COLO829 (cell line): ENCODE measurements around the gene WASHC2A.
"Not testable (repeated sequence)": the region's sequence is repeated elsewhere in the genome, so short reads cannot be mapped to it uniquely, and the experiment has no call there.

Source experiments
- DNase-seq: peaks from one replicate; pipeline ENCODE4 v3.0.0; 2012; ENCODE audit warnings: low spot score

The WASHC2A gene, protein sequence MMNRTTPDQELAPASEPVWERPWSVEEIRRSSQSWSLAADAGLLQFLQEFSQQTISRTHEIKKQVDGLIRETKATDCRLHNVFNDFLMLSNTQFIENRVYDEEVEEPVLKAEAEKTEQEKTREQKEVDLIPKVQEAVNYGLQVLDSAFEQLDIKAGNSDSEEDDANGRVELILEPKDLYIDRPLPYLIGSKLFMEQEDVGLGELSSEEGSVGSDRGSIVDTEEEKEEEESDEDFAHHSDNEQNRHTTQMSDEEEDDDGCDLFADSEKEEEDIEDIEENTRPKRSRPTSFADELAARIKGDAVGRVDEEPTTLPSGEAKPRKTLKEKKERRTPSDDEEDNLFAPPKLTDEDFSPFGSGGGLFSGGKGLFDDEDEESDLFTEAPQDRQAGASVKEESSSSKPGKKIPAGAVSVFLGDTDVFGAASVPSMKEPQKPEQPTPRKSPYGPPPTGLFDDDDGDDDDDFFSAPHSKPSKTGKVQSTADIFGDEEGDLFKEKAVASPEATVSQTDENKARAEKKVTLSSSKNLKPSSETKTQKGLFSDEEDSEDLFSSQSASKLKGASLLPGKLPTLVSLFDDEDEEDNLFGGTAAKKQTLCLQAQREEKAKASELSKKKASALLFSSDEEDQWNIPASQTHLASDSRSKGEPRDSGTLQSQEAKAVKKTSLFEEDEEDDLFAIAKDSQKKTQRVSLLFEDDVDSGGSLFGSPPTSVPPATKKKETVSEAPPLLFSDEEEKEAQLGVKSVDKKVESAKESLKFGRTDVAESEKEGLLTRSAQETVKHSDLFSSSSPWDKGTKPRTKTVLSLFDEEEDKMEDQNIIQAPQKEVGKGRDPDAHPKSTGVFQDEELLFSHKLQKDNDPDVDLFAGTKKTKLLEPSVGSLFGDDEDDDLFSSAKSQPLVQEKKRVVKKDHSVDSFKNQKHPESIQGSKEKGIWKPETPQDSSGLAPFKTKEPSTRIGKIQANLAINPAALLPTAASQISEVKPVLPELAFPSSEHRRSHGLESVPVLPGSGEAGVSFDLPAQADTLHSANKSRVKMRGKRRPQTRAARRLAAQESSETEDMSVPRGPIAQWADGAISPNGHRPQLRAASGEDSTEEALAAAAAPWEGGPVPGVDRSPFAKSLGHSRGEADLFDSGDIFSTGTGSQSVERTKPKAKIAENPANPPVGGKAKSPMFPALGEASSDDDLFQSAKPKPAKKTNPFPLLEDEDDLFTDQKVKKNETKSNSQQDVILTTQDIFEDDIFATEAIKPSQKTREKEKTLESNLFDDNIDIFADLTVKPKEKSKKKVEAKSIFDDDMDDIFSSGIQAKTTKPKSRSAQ (N-terminal part only)

GRCh38 chr10:50067546-50068351 is at the start of gene WASHC2A:
TSS of gene WASHC2A (plus strand) at chr10:50067954. CDS start at chr10:50068006, 52 bp downstream.
- not testable (repeated sequence) for DNase-seq

GRCh38 chr10:50019279-50019678 is 48.5 kb upstream of the WASHC2A start:
- DNase-seq: not testable (repeated sequence)

GRCh38 chr10:50020451-50021024 is 47.2 kb upstream of the WASHC2A start:
- DNase-seq: not testable (repeated sequence)

DNA sequence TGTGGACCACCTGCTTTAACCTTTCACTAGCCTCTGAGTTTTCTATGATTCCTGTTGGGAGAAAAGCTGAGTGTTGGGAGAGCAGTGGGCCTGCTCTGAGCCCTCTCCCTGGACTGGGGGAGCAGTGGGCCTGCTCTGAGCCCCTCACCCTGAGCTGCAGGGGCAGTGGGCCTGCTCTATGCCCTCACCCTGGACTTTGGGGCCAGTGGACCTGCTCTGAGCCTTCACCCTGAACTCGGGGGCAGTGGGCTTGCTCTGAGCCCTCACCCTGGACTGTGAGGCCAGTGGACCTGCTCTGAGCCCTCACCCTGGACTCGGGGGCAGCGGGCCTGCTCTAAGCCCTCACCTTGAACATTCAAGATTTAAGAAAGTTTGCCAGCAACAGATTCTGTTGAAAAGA is 46.1 kb upstream of the WASHC2A start:
- no peak for DNase-seq

DNA sequence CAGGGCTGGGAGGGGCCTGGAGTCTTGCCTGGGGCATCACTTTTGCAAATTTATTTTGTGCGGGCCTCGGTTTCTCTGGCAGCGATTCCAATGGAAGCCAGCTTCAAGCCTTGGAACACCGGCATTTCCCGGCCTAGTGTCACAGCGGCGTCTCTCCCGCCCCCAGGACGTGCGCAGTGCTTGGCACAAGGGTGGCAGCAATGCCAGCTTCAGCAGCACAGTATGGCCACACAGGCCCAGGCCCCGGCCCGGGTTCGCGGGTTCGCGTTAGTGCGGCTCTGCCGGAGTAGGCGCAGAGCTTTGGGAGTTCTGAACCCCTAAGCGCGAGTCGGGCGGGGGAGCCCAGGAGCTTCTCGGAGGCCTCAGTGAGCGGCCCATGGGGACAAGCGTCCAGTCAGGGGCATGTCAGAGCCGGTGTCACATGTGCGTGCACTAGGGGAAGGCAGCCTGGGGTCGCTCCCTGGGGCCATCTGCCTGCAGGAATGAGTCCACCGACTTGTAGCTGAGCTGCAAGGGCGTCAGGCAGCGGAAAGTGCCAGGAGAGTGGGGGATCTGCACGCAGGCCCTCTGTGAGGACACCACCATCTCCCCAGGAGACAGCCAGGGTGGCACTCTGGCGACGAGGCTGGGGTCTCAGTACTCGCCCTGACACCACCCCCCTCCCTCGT is 42.9 kb upstream of the WASHC2A start:
- not testable (repeated sequence) for DNase-seq

- DNase-seq: no peak
These were observed 42.1 kb upstream of the WASHC2A start for GRCh38 chr10:50025627-50026026.

DNA sequence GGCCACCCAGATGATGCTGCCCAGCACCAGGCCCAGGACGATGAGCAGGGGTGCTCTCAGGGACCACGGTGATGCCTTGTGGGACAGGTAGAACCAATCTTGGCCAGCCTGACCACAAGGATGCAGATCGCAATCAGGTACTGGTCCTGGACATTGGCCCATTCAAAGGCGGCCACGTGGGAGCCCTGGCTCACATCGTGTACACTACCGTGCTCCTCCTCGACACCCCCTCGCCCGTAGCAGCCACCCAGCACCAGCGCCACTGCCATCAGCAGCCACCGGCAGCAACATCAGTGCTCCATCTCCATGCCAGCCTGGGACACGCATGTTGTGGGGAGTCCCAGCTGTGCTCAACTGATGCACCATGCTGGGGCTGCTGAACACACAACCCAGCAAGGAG is 40.6 kb upstream of the WASHC2A start:
- no peak for DNase-seq

DNA sequence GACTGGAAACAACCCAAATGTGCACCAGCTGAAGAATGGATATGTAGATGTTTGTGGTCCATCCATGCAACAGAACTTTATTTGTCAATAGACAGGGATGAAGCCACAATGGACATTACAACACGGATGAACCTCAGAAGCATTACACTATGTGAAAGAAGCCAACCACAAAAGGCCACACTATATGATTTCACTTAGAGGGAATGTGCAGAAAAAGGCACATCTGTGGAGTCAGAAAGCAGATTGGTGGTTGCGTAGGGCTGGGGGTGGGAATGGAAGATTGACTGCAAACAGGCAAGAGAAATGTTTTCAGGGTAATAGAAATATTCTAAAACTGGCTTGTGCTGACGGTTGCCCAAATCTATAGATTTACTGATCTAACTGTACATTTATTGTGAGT is 34.3 kb upstream of the WASHC2A start:
- DNase-seq: no peak

DNA sequence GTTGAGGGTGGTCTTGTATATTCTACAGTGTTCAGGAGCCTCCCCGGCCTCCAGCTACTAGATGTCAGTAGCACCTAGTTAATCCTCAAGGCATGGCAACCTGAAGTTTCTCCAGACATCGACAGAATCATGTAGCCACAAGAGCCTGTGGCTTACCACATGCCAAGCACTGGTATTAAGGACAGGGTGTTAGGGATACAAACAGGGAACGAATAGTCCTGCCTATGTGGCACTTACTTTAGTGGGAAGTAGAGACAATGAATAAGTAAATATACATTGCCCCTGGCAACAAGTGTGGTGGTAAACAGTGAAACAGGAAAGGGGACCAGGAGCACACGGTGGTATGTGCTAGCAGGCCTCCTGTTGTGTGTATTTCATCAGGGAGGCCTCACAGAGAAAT is 32.4 kb upstream of the WASHC2A start:
- not testable (repeated sequence) for DNase-seq

DNA sequence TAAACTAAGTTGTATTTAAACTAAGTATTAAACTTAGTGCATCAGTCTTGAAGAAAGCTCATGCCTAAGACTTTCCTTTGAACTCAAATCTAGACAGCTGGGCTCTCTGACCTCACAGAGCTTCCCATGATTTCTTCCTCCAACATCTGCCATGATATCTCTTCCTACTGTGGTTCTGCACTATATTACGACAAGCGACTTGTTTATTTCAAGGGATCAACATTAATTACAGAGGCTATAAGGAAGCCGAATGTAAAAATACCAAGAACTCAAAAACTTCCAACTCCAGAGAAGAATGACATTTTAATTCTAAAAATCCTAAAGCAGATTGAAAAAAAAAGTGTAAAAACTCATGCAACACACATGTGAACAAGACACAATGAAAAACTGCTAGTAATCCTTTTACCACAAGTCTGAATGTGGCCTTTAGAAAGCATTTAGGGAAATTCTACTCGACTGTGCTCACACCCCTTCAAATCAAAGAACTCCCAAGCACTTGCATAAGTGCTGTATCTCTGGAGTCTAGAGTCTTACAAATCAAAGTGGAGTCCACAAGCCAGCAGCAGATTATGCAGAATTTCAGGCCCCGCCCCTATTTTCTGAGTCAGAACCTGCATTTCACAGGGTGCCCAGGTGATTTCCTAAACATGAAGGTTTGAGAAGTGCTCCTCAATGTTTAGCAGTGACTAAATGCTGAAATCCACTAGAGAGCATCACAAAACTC is 22.7 kb upstream of the WASHC2A start:
- no peak for DNase-seq

DNA sequence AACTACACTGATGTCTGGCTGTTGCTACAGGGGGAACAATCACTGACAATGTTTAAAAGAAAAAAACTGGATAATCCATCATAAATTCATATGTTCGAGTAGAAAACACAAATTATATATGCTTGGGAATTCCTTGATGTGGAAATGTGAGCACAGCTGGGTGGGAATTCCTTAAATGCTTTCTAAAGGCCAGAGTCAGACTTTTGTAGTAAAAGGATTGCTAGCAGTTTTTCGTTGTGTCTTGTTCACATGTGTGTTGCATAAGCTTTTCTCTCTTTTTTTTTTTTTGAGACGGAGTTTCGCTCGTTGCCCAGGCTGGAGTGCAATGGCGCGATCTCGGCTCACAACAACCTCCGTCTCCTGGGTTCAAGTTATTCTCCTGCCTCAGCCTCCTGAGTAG is 21.3 kb upstream of the WASHC2A start:
- DNase-seq: not testable (repeated sequence)

GRCh38 chr10:50047594-50047993 is 20.2 kb upstream of the WASHC2A start:
- not testable (repeated sequence) for DNase-seq

DNA sequence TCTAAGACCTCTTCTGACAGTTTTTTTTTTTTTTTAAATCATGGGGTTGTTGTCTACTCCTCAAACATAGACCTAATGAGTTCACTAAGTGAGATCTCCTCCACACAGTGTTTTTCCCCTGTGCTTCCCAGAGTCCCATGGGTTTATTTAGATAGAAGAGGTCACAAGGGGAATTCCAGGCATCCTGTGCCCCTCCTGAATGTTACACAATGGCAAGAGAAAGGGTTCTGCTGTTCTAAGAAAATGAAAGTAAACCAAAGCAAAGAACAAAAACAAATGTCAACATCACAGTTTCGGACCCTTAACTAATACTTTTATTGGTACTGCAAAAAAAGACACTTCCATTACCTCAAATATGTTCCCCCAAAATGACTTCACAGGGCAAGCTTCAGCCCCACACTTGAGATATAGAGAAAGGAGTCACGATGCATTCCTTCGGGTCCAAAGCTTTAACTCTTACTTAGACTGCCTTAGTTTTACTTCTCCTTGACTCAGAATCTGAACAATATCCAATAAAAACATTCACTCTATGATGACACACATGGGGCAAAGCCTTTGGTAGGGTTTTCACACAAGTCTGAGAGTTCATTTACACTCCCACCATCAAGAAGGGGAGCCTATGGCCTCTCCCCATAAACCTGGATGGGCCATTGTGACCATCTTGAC is 15.6 kb upstream of the WASHC2A start:
- DNase-seq: not testable (repeated sequence)

DNA sequence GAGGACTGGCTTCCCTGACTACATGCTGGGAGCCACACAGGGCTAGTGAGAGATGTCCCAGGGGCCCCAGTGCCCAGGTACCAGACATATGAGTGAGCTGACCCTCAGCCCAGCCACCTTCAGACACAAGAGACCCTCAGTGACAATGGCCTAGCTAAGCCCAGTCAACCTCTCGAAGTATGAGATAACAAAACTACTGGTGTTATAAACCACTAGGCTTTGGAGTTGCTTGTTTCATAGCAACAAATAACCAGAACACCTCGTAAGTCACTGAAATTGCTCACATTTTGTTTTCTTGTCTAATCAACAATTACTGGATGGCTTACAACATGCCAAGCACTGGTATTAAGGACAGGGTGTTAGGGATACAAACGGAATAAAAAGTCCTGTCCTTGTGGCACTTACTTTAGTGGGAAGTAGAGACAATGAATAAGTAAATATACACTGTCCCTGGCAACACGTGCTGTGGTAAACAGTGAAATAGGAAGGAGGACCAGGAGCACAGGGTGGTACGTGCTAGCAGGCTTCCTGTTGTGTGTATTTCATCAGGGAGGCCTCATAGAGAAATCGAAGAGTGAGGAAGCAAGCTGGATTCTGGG is 14.9 kb upstream of the WASHC2A start:
- DNase-seq: not testable (repeated sequence)

GRCh38 chr10:50055494-50056292 is 12.1 kb upstream of the WASHC2A start:
- DNase-seq: not testable (repeated sequence)

GRCh38 chr10:50056654-50057053 is 11.1 kb upstream of the WASHC2A start:
- not testable (repeated sequence) for DNase-seq

GRCh38 chr10:50058727-50059126 is 9.0 kb upstream of the WASHC2A start:
- not testable (repeated sequence) for DNase-seq

- DNase-seq: not testable (repeated sequence)
These were observed 7.8 kb upstream of the WASHC2A start for GRCh38 chr10:50059946-50060345.
